Thymus (tissue), 11 donors: Measurements from ENCODE around the gene PSMD8. TPM values are rescaled to one million over a fixed set of nuclear protein-coding genes. Genes with fewer than 3 reads are reported as not detected.
A peak's percentile ranks its signal among the peaks of the same experiment; 100 is the strongest.
"Not testable (repeated sequence)": the region's sequence is repeated elsewhere in the genome, so short reads cannot be mapped to it uniquely, and the experiment has no call there.

Source experiments
- DNase-seq, 9 donors: peaks; one replicate each; pipeline ENCODE4 v3.0.0-alpha.2; 2013; ENCODE audit warnings: low spot score in 9 of 9, low read depth in 6 of 9, missing footprints in 1 of 9
- H3K27ac ChIP-seq, 2 donors: one replicate each; pipeline ENCODE4 v1.5.1; 2013; ENCODE audit warnings: control low read depth in 1 of 2, low read depth in 1 of 2, low read length in 1 of 2, mild to moderate bottlenecking in 1 of 2, moderate library complexity in 1 of 2
- H3K27me3 ChIP-seq, 2 donors: one replicate each; pipeline ENCODE4 v1.5.1; 2013; ENCODE audit warnings: low read length in 1 of 2; ENCODE audit not compliant: control insufficient read depth in 2 of 2, insufficient read depth in 1 of 2
- H3K36me3 ChIP-seq, 2 donors: one replicate each; pipeline ENCODE4 v1.5.1; 2013; ENCODE audit warnings: low read length in 1 of 2, mild to moderate bottlenecking in 1 of 2, moderate library complexity in 1 of 2; ENCODE audit not compliant: control insufficient read depth in 2 of 2, insufficient read depth in 2 of 2
- H3K4me1 ChIP-seq, 2 donors: one replicate each; pipeline ENCODE4 v1.5.1; 2013; ENCODE audit warnings: low read length in 2 of 2; ENCODE audit not compliant: control insufficient read depth in 2 of 2, insufficient read depth in 2 of 2
- H3K4me3 ChIP-seq, 2 donors: one replicate each; pipeline ENCODE4 v1.5.1; 2013; ENCODE audit warnings: low read length in 2 of 2, control low read depth in 1 of 2, mild to moderate bottlenecking in 1 of 2
- H3K9me3 ChIP-seq, 2 donors: one replicate each; pipeline ENCODE4 v1.5.1; 2013; ENCODE audit warnings: low read length in 1 of 2, mild to moderate bottlenecking in 1 of 2; ENCODE audit not compliant: control insufficient read depth in 2 of 2, insufficient read depth in 1 of 2
- WGBS: extraction: QIAGEN DNeasy Blood & Tissue Kit; methylation state at CpG from one replicate; pipeline ENCODE4 v1.1.7; 2013; 5-methylcytosine and 5-hydroxymethylcytosine counted together
- polyA plus RNA-seq: library from polyadenylated mRNA; stranded (reverse); fragments of 200-250 nt; gene quantifications from one replicate; pipeline ENCODE4 v1.2.3, GENCODE V29; 2013
- total RNA-seq: library from RNA; stranded (reverse); fragments of 120-200 nt; gene quantifications from one replicate; pipeline ENCODE4 v1.2.4, GENCODE V29; 2013
- donor health status: healthy.

PSMD8 gene
- total and polyA plus RNA-seq, 2 donors, result 64.5 to 169 TPM

- H3K4me1 ChIP-seq, DNase-seq, H3K4me3 ChIP-seq, H3K27ac ChIP-seq, H3K27me3 ChIP-seq, H3K9me3 ChIP-seq: not testable (repeated sequence)
- H3K36me3 ChIP-seq, result peaks cover 4 to 12% of the 10 kb centered on the region in 2 donors
- WGBS, result 93% methylated on average over 6 of the region's 6 CpGs
Measured at GRCh38 chr19:38410407-38410806, 36.0 kb downstream of the PSMD8 start.

GRCh38 chr19:38411041-38411712, 36.8 kb downstream of the PSMD8 start:
- Histone ChIP-seq H3K4me3 (no peak overlapping the region), H3K9me3 (no peaks in the 10 kb centered on the region), H3K36me3 (peaks cover 4 to 10% of the 10 kb centered on the region in 2 donors), H3K4me1 (no peaks in the 10 kb centered on the region), H3K27ac (no peak overlapping the region), H3K27me3 (peaks cover 0 to 2% of the 10 kb centered on the region in 2 donors)
- 95% methylated on average over 13 of the region's 13 CpGs for WGBS
- DNase-seq, result no peak

GRCh38 chr19:38411898-38412297, 37.5 kb downstream of the PSMD8 start:
- WGBS, result 98% methylated on average over 5 of the region's 5 CpGs
- H3K27me3 ChIP-seq, result not testable (repeated sequence)

GRCh38 chr19:38412491-38412890, 38.1 kb downstream of the PSMD8 start:
- peaks cover under 1 to 2% of the 10 kb centered on the region in 2 donors for H3K27me3 ChIP-seq
- H3K36me3 ChIP-seq, result no peaks in the 10 kb centered on the region
- H3K9me3 ChIP-seq, result no peaks in the 10 kb centered on the region
- WGBS, result 97% methylated on average over 8 of the region's 8 CpGs
- no peak overlapping the region for H3K4me3 ChIP-seq
- DNase-seq, result no peak
- peaks cover 0 to 2% of the 10 kb centered on the region in 2 donors for H3K4me1 ChIP-seq
- no peak overlapping the region for H3K27ac ChIP-seq

More at GRCh38 chr19:38411898-38412297, 37.5 kb downstream of the PSMD8 start:
- not testable (repeated sequence) for H3K36me3 ChIP-seq, H3K9me3 ChIP-seq, H3K27ac ChIP-seq, H3K4me3 ChIP-seq, H3K4me1 ChIP-seq, DNase-seq

DNA sequence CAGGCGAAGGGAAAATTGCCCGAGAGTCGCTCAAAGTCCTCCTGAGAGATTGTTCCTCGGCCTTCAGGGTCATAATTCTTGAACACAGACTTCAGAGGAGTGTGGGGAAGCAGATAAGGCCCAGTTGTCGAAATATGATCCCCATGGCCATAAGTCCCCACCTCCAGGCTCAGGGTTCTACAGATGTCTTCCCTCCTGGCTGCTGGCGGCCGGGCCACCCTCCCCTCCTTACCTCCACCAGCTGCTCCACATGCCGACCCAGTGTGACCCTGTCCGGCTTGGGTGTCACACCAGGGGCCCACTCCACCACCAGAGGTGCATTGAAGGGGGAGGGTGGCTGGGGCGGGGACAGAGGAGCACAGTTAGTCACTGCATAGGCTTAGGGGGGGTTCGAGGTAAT, 38.6 kb downstream of the PSMD8 start:
- Histone ChIP-seq H3K27me3 (peaks cover 2 to 5% of the 10 kb centered on the region in 2 donors), H3K27ac (no peak overlapping the region), H3K9me3 (no peaks in the 10 kb centered on the region), H3K4me1 (peaks cover 0 to 7% of the 10 kb centered on the region in 2 donors), H3K36me3 (no peaks in the 10 kb centered on the region), H3K4me3 (no peak overlapping the region)
- WGBS, result 94% methylated on average over 11 of the region's 11 CpGs
- no peak for DNase-seq

GRCh38 chr19:38413416-38413815, 39.0 kb downstream of the PSMD8 start:
- no peak overlapping the region for H3K27ac ChIP-seq
- no peak overlapping the region for H3K4me3 ChIP-seq
- no peak for DNase-seq
- H3K9me3 ChIP-seq, result peaks cover 0 to under 1% of the 10 kb centered on the region in 2 donors
- 95% methylated on average over 6 of the region's 6 CpGs for WGBS
- H3K4me1 ChIP-seq, result peaks cover 0 to 8% of the 10 kb centered on the region in 2 donors
- H3K27me3 ChIP-seq, result peaks cover 3 to 9% of the 10 kb centered on the region in 2 donors
- H3K36me3 ChIP-seq, result no peaks in the 10 kb centered on the region

DNA sequence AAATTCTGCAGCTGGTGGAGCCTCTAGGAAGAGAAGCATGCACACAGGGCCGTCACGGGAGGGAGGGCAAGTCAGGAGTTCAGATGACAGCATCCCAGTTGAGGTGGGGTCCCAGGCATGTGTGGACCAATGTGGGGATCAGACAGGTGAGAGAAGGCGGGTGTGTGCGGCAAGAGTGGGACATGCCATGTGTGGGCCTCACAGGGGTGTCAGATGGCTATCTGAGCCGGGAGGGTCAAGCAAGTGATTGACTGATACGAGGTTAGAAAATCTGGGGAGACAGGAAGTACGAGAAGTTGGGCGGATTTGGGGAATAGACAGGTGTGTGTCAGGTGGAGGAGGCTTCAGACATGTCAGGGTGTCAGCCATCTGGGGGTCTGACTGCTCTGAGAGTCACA, 42.8 kb downstream of the PSMD8 start:
- Histone ChIP-seq H3K4me1 (peaks cover 0 to 8% of the 10 kb centered on the region in 2 donors), H3K9me3 (peaks cover 0 to 1% of the 10 kb centered on the region in 2 donors), H3K27ac (no peak overlapping the region), H3K4me3 (no peak overlapping the region), H3K36me3 (no peaks in the 10 kb centered on the region), H3K27me3 (peaks cover 4 to 16% of the 10 kb centered on the region in 2 donors)
- no peak for DNase-seq
- WGBS, result 88% methylated on average over 8 of the region's 8 CpGs

GRCh38 chr19:38417544-38418506, 43.5 kb downstream of the PSMD8 start:
- 22% methylated on average over 49 of the region's 49 CpGs for WGBS
- no peaks in the 10 kb centered on the region for H3K36me3 ChIP-seq
- H3K4me3 ChIP-seq, result peak overlapping the region in 1 of 2 donors; percentile 34
- H3K9me3 ChIP-seq, result peaks cover 0 to 1% of the 10 kb centered on the region in 2 donors
- H3K27me3 ChIP-seq, result peaks cover 4 to 16% of the 10 kb centered on the region in 2 donors
- peak in 2 of 9 donors; percentile 30 to 56 for DNase-seq
- peaks cover 0 to 8% of the 10 kb centered on the region in 2 donors for H3K4me1 ChIP-seq
- no peak overlapping the region for H3K27ac ChIP-seq

GRCh38 chr19:38420935-38421334, 46.6 kb downstream of the PSMD8 start:
- H3K36me3 ChIP-seq, result no peaks in the 10 kb centered on the region
- WGBS, result 95% methylated on average over 9 of the region's 9 CpGs
- DNase-seq, result no peak
- peaks cover 0 to 1% of the 10 kb centered on the region in 2 donors for H3K9me3 ChIP-seq
- peaks cover 0 to 16% of the 10 kb centered on the region in 2 donors for H3K4me1 ChIP-seq
- H3K27me3 ChIP-seq, result peaks cover 2 to 23% of the 10 kb centered on the region in 2 donors
- H3K27ac ChIP-seq, result no peak overlapping the region
- H3K4me3 ChIP-seq, result no peak overlapping the region
